Ovary (tissue), 10 donors: ENCODE measurements around the gene ZNF804B. TPM values are rescaled to one million over a fixed set of nuclear protein-coding genes. Genes with fewer than 3 reads are reported as not detected.

ENCODE experiments used
- DNase-seq, 5 donors: peaks; one replicate each; pipeline ENCODE4 v3.0.0-alpha.2; 2019 to 2020
- H3K27ac ChIP-seq, 2 donors: fragments of 200-600 bp; one replicate each; pipeline versions ENCODE4 v1.5.1 to v1.8.0; 2019 to 2022
- H3K27me3 ChIP-seq: fragments of 200-600 bp; one replicate; pipeline ENCODE4 v1.8.0; 2022
- H3K36me3 ChIP-seq: fragments of 200-600 bp; sonication (generic); one replicate; pipeline ENCODE4 v1.5.1; 2019
- H3K4me1 ChIP-seq: one replicate; pipeline ENCODE4 v1.8.1; 2013; ENCODE audit warnings: mild to moderate bottlenecking, moderate library complexity; ENCODE audit not compliant: insufficient read depth
- H3K4me3 ChIP-seq: fragments of 200-600 bp; sonication (generic); one replicate; pipeline ENCODE4 v1.5.1; 2017
- H3K9me3 ChIP-seq, 2 donors: fragments of 200-600 bp in 1 of 2; sonication (generic) in 1 of 2; one replicate each; pipeline versions ENCODE4 v1.5.1 to v1.8.1; 2013 to 2019; ENCODE audit warnings: mild to moderate bottlenecking in 1 of 2, moderate library complexity in 1 of 2
- CTCF ChIP-seq, 3 donors: fragments of 450-650 bp in 2 of 3; fragments of 200-600 bp in 1 of 3; IDR thresholded peaks; one replicate each; pipeline versions ENCODE4 v1.5.1 to v1.8.0; 2016 to 2022; ENCODE audit warnings: antibody characterized with exemption in 3 of 3, mild to moderate bottlenecking in 1 of 3
- EP300 ChIP-seq: sonication (generic); formaldehyde crosslinking; IDR thresholded peaks from one replicate; pipeline ENCODE4 v1.6.1; 2017; ENCODE audit warnings: antibody characterized with exemption
- POLR2A ChIP-seq: fragments of 450-650 bp; IDR thresholded peaks from one replicate; pipeline ENCODE4 v1.6.1; 2017; ENCODE audit warnings: antibody characterized with exemption, mild to moderate bottlenecking, moderate library complexity
- WGBS, 3 donors: extraction: QIAGEN DNeasy Blood & Tissue Kit in 1 of 3; methylation state at CpG; one replicate each; pipeline versions ENCODE4 v1.1.5 to v1.1.7; 2013 to 2017; 5-methylcytosine and 5-hydroxymethylcytosine counted together
- intact Hi-C, 4 donors: fragments of 100-400 bp; cut with DNase I; formaldehyde crosslinking; loops; one replicate each; pipeline versions ENCODE4 v1.11.0 to v1.15.1; 2022 to 2023
- long read RNA-seq, 3 donors: library from polyadenylated mRNA in 2 of 3; unstranded in 2 of 3; transcript quantifications; one replicate each; pipeline ENCODE4 v2.0.0 and lab custom pipeline, GENCODE V29; 2021 to 2026
- polyA plus RNA-seq, 2 donors: library from polyadenylated mRNA; stranded (reverse); fragments of 200-250 nt in 1 of 2; fragments of 350-450 nt in 1 of 2; fragmentation: Illumina TruSeq in 1 of 2; extraction: RNeasy Lipid Tissue Mini Kit (QIAGEN cat#74804) in 1 of 2; gene quantifications; one replicate each; pipeline ENCODE4 v1.2.3, GENCODE V29; 2013 to 2014
- total RNA-seq, 7 donors: library from RNA; depleted of rRNA in 2 of 7; stranded (reverse); fragments of >200 nt in 2 of 7; fragmentation: NEBNext Ultra II Directional in 3 of 7; extraction: Animal tissue kit (Norgen Biotek cat#: 25700) in 3 of 7; gene quantifications; one replicate each; pipeline versions ENCODE4 v1.1.0 to v1.2.4, GENCODE V29; 2016 to 2023
- donor health status: DM: no; HTN: no; CAD: no; lungs with moderate emphysema.
- donor health status: DM: no; HTN: no; CAD: no.
- donor health status: Bipolar disorder and iron deficiency.
- donor health status: DM: yes; HTN: yes; CAD: no.
- donor health status: DM: no; HTN: no; CAD: no.
- donor health status: DM: yes; HTN: yes; CAD: no.

Gene ZNF804B
- under 1 TPM in 3 of 7 donors, not detected in 4; 0.08 to 0.28 (median 0.25) TPM for total RNA-seq
- not detected for polyA plus RNA-seq
- long read RNA-seq, donor 1: 0 reads
- long read RNA-seq, donor 2: 0 reads
- long read RNA-seq, donor 3: 0 reads

- WGBS, 3 donors: 3 to 6% (median 6%) methylated on average over 52 to 74 of the region's 74 CpGs
- Histone ChIP-seq H3K4me1 (no peaks in the 10 kb centered on the region), H3K9me3 (no peaks in the 10 kb centered on the region), H3K27ac (no peak within 1 kb of the TSS), H3K36me3 (no peaks in the 10 kb centered on the region), H3K27me3 (no peaks in the 10 kb centered on the region), H3K4me3 (peak within 1 kb of the TSS; percentile 36)
- TF ChIP-seq POLR2A: no peak
- no peak for TF ChIP-seq EP300
- TF ChIP-seq CTCF (IDR thresholded peaks at IDR 0.05): no peak
- intact Hi-C loops: no loop called here
- peak in 2 of 5 donors; percentile 16 to 23 for DNase-seq
These were observed at the start of gene ZNF804B for GRCh38 chr7:88759230-88760135. TSS of gene ZNF804B (plus strand) at chr7:88759700. CDS start at chr7:88759977, 277 bp downstream.

- no peak overlapping the region for H3K27ac ChIP-seq
- H3K4me1 ChIP-seq: no peaks in the 10 kb centered on the region
- DNase-seq: no peak
- intact Hi-C loops: no loop called here
- 58 to 85% (median 84%) methylated on average over 2 of the region's 2 CpGs for WGBS, 3 donors
- no peaks in the 10 kb centered on the region for H3K9me3 ChIP-seq
- H3K36me3 ChIP-seq: no peaks in the 10 kb centered on the region
- TF ChIP-seq POLR2A: no peak
- TF ChIP-seq CTCF (IDR thresholded peaks at IDR 0.05): no peak
- TF ChIP-seq EP300: no peak
- no peaks in the 10 kb centered on the region for H3K27me3 ChIP-seq
- H3K4me3 ChIP-seq: no peak overlapping the region
These were observed 23.6 kb upstream of the ZNF804B start for GRCh38 chr7:88735920-88736319.

GRCh38 chr7:88737632-88738031 is 21.9 kb upstream of the ZNF804B start:
- Histone ChIP-seq H3K36me3 (no peaks in the 10 kb centered on the region), H3K4me3 (no peak overlapping the region), H3K4me1 (no peaks in the 10 kb centered on the region), H3K27ac (no peak overlapping the region), H3K27me3 (no peaks in the 10 kb centered on the region), H3K9me3 (no peaks in the 10 kb centered on the region)
- intact Hi-C loops: no loop called here
- DNase-seq: no peak
- no peak for TF ChIP-seq EP300
- TF ChIP-seq CTCF (IDR thresholded peaks at IDR 0.05): no peak

GRCh38 chr7:88746126-88746525 is 13.4 kb upstream of the ZNF804B start:
- intact Hi-C loops: no loop called here
- Histone ChIP-seq H3K36me3 (no peaks in the 10 kb centered on the region), H3K4me1 (no peaks in the 10 kb centered on the region), H3K9me3 (no peaks in the 10 kb centered on the region), H3K27ac (no peak overlapping the region), H3K4me3 (no peak overlapping the region), H3K27me3 (no peaks in the 10 kb centered on the region)
- DNase-seq: no peak
- TF ChIP-seq CTCF (IDR thresholded peaks at IDR 0.05) (no peak), POLR2A (no peak), EP300 (no peak)
- WGBS, 3 donors: 53 to 64% (median 60%) methylated on average over 3 of the region's 3 CpGs
